HepG2 (cell line): ENCODE data around the gene ABCA13. TPM values are rescaled to one million over a fixed set of nuclear protein-coding genes. Genes with fewer than 3 reads are reported as not detected.
A peak's percentile ranks its signal among the peaks of the same experiment; 100 is the strongest.

Source experiments
- ATF5 ChIP-seq: sonication (generic); formaldehyde crosslinking; IDR thresholded peaks from 2 replicates; pipeline ENCODE4 v1.4.0; 2020; ENCODE audit warnings: mild to moderate bottlenecking, low read depth, missing genetic modification reagents
- DDIT3 ChIP-seq: sonication (generic); formaldehyde crosslinking; IDR thresholded peaks from 2 replicates; pipeline ENCODE4 v1.4.0; 2020; ENCODE audit warnings: mild to moderate bottlenecking, missing genetic modification reagents
- FOXP4 ChIP-seq: sonication (generic); formaldehyde crosslinking; IDR thresholded peaks from 2 replicates; pipeline ENCODE4 v1.4.0; 2020; ENCODE audit warnings: missing genetic modification reagents
- JUND ChIP-seq: sonication (generic); formaldehyde crosslinking; IDR thresholded peaks from 2 replicates; pipeline ENCODE4 v1.8.0; 2022; ENCODE audit warnings: mild to moderate bottlenecking, missing genetic modification reagents
- KMT2B ChIP-seq: IDR thresholded peaks from 2 replicates; pipeline ENCODE4 v1.6.1; 2016; ENCODE audit warnings: missing genetic modification reagents, missing compliant biosample characterization
- MTF1 ChIP-seq: sonication (generic); formaldehyde crosslinking; IDR thresholded peaks from 2 replicates; pipeline ENCODE4 v1.5.0; 2020; ENCODE audit warnings: missing genetic modification reagents
- NFIC ChIP-seq: IDR thresholded peaks from 2 replicates; pipeline ENCODE4 v1.6.1; 2012; ENCODE audit warnings: mild to moderate bottlenecking, low read length, inconsistent platforms
- POLR2A ChIP-seq, 2 experiments: IDR thresholded peaks; 2 replicates each; pipeline ENCODE4 v1.6.1; 2011; ENCODE audit warnings: low read depth in 2 of 2, low read length in 2 of 2, mild to moderate bottlenecking in 1 of 2, moderate library complexity in 1 of 2; ENCODE audit not compliant: insufficient read depth in 1 of 2
- RBM39 ChIP-seq: fragments of 200-400 bp; formaldehyde crosslinking; IDR thresholded peaks from one replicate; pipeline ENCODE4 v1.6.1; 2018; ENCODE audit warnings: antibody characterized with exemption, mild to moderate bottlenecking, low read depth, low read length; ENCODE audit not compliant: poor library complexity, severe bottlenecking
- REXO4 ChIP-seq: sonication (generic); formaldehyde crosslinking; IDR thresholded peaks from 2 replicates; pipeline ENCODE4 v1.8.0; 2022; ENCODE audit warnings: missing genetic modification reagents, mild to moderate bottlenecking, borderline replicate concordance
- SRY ChIP-seq: sonication (generic); formaldehyde crosslinking; IDR thresholded peaks from 2 replicates; pipeline ENCODE4 v1.8.0; 2022; ENCODE audit warnings: mild to moderate bottlenecking, missing genetic modification reagents
- TBP ChIP-seq: sonication (generic); formaldehyde crosslinking; IDR thresholded peaks from 2 replicates; pipeline ENCODE4 v1.5.0; 2020; ENCODE audit warnings: missing genetic modification reagents
- TEAD3 ChIP-seq: optimal IDR thresholded peaks from 2 replicates; pipeline ENCODE3; 2016; ENCODE audit warnings: borderline replicate concordance
- THAP11 ChIP-seq: IDR thresholded peaks from 2 replicates; pipeline ENCODE4 v1.6.1; 2016; ENCODE audit warnings: missing biosample characterization, missing genetic modification reagents
- ZGPAT ChIP-seq: IDR thresholded peaks from 2 replicates; pipeline ENCODE4 v1.6.1; 2016; ENCODE audit warnings: mild to moderate bottlenecking
- ZMYM3 ChIP-seq: sonication (generic); formaldehyde crosslinking; IDR thresholded peaks from 2 replicates; pipeline ENCODE4 v1.5.1; 2020; ENCODE audit warnings: mild to moderate bottlenecking, missing genetic modification reagents
- ZNF253 ChIP-seq: sonication (generic); formaldehyde crosslinking; IDR thresholded peaks from 2 replicates; pipeline ENCODE4 v1.8.0; 2022; ENCODE audit warnings: mild to moderate bottlenecking, missing genetic modification reagents, borderline replicate concordance
- ZNF629 ChIP-seq: sonication (generic); formaldehyde crosslinking; conservative IDR thresholded peaks from 2 replicates; pipeline ENCODE4 v1.5.0; 2020; ENCODE audit warnings: missing genetic modification reagents
- ZNF646 ChIP-seq: sonication (generic); formaldehyde crosslinking; IDR thresholded peaks from 2 replicates; pipeline ENCODE4 v1.9.0; 2021; ENCODE audit warnings: mild to moderate bottlenecking, missing genetic modification reagents
- ZNF678 ChIP-seq: sonication (generic); formaldehyde crosslinking; IDR thresholded peaks from 2 replicates; pipeline ENCODE4 v1.4.0; 2020; ENCODE audit warnings: mild to moderate bottlenecking, missing genetic modification reagents
- polyA plus RNA-seq, 8 experiments: library from polyadenylated mRNA; depleted of rRNA in 3 of 8; stranded (reverse) in 7 of 8; unstranded in 1 of 8; fragments of >200 nt; fragmentation: Illumina TruSeq in 4 of 8; extraction: Trizol in 4 of 8; gene quantifications; 2 replicates each; pipeline versions ENCODE4 v1.2.1 to v1.2.3, GENCODE V29; 2011 to 2016; ENCODE audit warnings: low read depth in 4 of 8, missing spikeins in 1 of 8, mixed read lengths in 1 of 8; ENCODE audit not compliant: insufficient read depth in 1 of 8
- total RNA-seq, 5 experiments: library from RNA; depleted of rRNA; stranded (reverse); fragments of >200 nt; fragmentation: Illumina TruSeq; extraction: Trizol; gene quantifications; 2 replicates each; pipeline ENCODE4 v1.2.3, GENCODE V29; 2016; ENCODE audit warnings: low read depth in 1 of 5

Gene ABCA13
- total and polyA plus RNA-seq, 2 of the 13 experiments (the other 11 are each of a cell fraction or from before 2014, with no cell fraction given): 0.03 TPM; not detected in 1

- TF ChIP-seq ZNF646 (CRISPR knock-in tag) (no peak), MTF1 (CRISPR knock-in tag) (no peak), ZGPAT (CRISPR knock-in tag) (peak; percentile 96), ZNF253 (CRISPR knock-in tag) (no peak), ZMYM3 (CRISPR knock-in tag) (peak; percentile 81; the same call in 1 of the 2 replicates), ZNF678 (CRISPR knock-in tag) (no peak), DDIT3 (no peak), ZNF629 (peak; percentile 68), THAP11 (CRISPR knock-in tag) (peak; percentile 68), POLR2A (IDR thresholded peaks at IDR 0.05; ENCODE audit: insufficient read depth in 1 of 2, low read depth in 2 of 2, low read length in 2 of 2) (peak; percentile 71 to 79), TEAD3 (CRISPR knock-in tag) (peak; percentile 99), SRY (CRISPR knock-in tag) (no peak), REXO4 (CRISPR knock-in tag) (no peak), FOXP4 (peak; percentile 100), JUND (CRISPR knock-in tag) (0 out of 2 replicates have a peak, but pooled peaks have one; percentile 36), NFIC (peak; percentile 89), TBP (CRISPR knock-in tag) (no peak), RBM39 (no peak), ATF5 (CRISPR knock-in tag) (no peak), KMT2B (CRISPR knock-in tag) (peak; percentile 56; the same call in 1 of the 2 replicates)
Measured at GRCh38 chr7:48140001-48140681, 31.1 kb upstream of the ABCA13 start (continued).
